H1 (cell line): Measurements from ENCODE around the gene TOM1. TPM values are rescaled to one million over a fixed set of nuclear protein-coding genes. Genes with fewer than 3 reads are reported as not detected.

Source experiments
- CTCF ChIA-PET: fragments of 300-600 bp; sonication (Branson Sonifier 250); formaldehyde crosslinking; loops from one replicate; lab custom pipeline; 2021; ENCODE audit not compliant: partially characterized antibody; lab: Charles Lee
- POLR2A ChIA-PET: fragments of 300-600 bp; sonication (Branson Sonifier 250); formaldehyde crosslinking; loops from one replicate; lab custom pipeline; 2021; ENCODE audit warnings: inconsistent platforms; ENCODE audit not compliant: partially characterized antibody; lab: Charles Lee
- DNase-seq, 2 experiments: peaks; one replicate each; pipeline versions ENCODE4 v3.0.0 to v3.0.0-alpha.2; 2010 to 2022; ENCODE audit warnings: low spot score in 2 of 2, low read depth in 1 of 2, mixed read lengths in 1 of 2
- FAIRE-seq: peaks from 2 replicates; lab custom pipeline; 2011; peaks lifted over from hg19 to GRCh38; lab: Jason Lieb, UNC
- H2AFZ ChIP-seq: 2 replicates; pipeline ENCODE4 v1.8.1; 2012; ENCODE audit warnings: low read length, inconsistent platforms
- H2AK5ac ChIP-seq: 2 replicates; pipeline ENCODE4 v1.6.1; 2013; ENCODE audit warnings: low read depth, low read length
- H2BK120ac ChIP-seq: replicated peaks from 2 replicates; pipeline ENCODE3; 2013; ENCODE audit warnings: low read depth, low read length, inconsistent platforms
- H2BK12ac ChIP-seq: 2 replicates; pipeline ENCODE4 v1.6.1; 2013; ENCODE audit warnings: low read depth, low read length
- H2BK15ac ChIP-seq: 2 replicates; pipeline ENCODE4 v1.6.1; 2013; ENCODE audit warnings: low read length
- H2BK20ac ChIP-seq: 2 replicates; pipeline ENCODE4 v1.6.1; 2013; ENCODE audit warnings: low read length
- H2BK5ac ChIP-seq: 2 replicates; pipeline ENCODE4 v1.6.1; 2013; ENCODE audit warnings: low read depth, low read length
- H3K14ac ChIP-seq: 2 replicates; pipeline ENCODE4 v1.6.1; 2013; ENCODE audit warnings: inconsistent platforms; ENCODE audit not compliant: insufficient read length
- H3K18ac ChIP-seq: 2 replicates; pipeline ENCODE4 v1.6.1; 2013; ENCODE audit warnings: low read length; ENCODE audit errors: extremely low read depth
- H3K23ac ChIP-seq: 2 replicates; pipeline ENCODE4 v1.6.1; 2013; ENCODE audit warnings: inconsistent platforms; ENCODE audit not compliant: insufficient read length
- H3K23me2 ChIP-seq: 2 replicates; pipeline ENCODE4 v1.6.1; 2013; ENCODE audit warnings: low read depth, low read length
- H3K27ac ChIP-seq: 2 replicates; pipeline ENCODE4 v1.6.1; 2011; ENCODE audit warnings: low read depth, low read length, inconsistent platforms
- H3K27me3 ChIP-seq, 4 experiments: replicated peaks in 1 of 4; 1 replicate in 1 of 4; 2 replicates in 3 of 4; pipeline versions ENCODE4 v1.6.1 to v1.8.1; 2011 to 2013; ENCODE audit warnings: low read length in 3 of 4, mild to moderate bottlenecking in 3 of 4, inconsistent platforms in 2 of 4, mixed read lengths in 2 of 4, moderate library complexity in 1 of 4; ENCODE audit not compliant: control insufficient read depth in 3 of 4, insufficient read depth in 3 of 4; ENCODE audit errors: extremely low read depth in 1 of 4
- H3K36me3 ChIP-seq, 4 experiments: 2 replicates each; pipeline versions ENCODE4 v1.6.1 to v1.8.1; 2011 to 2013; ENCODE audit warnings: mild to moderate bottlenecking in 4 of 4, low read length in 3 of 4, moderate library complexity in 2 of 4, control low read depth in 1 of 4, inconsistent platforms in 1 of 4; ENCODE audit not compliant: insufficient read depth in 4 of 4, control insufficient read depth in 2 of 4
- H3K4ac ChIP-seq: replicated peaks from 2 replicates; pipeline ENCODE3; 2013; ENCODE audit warnings: low read length, low read depth, mixed read lengths, inconsistent platforms; ENCODE audit not compliant: insufficient read length
- H3K4me1 ChIP-seq, 4 experiments: replicated peaks in 1 of 4; 1 replicate in 1 of 4; 2 replicates in 3 of 4; pipeline versions ENCODE4 v1.6.1 to v1.8.1; 2011 to 2013; ENCODE audit warnings: low read length in 3 of 4, inconsistent platforms in 2 of 4, mixed read lengths in 1 of 4; ENCODE audit not compliant: insufficient read depth in 4 of 4, control insufficient read depth in 3 of 4
- H3K4me2 ChIP-seq, 2 experiments: 2 replicates each; pipeline versions ENCODE4 v1.6.1 to v1.8.1; 2011 to 2013; ENCODE audit warnings: low read depth in 2 of 2, low read length in 2 of 2, control low read depth in 1 of 2, inconsistent platforms in 1 of 2, mild to moderate bottlenecking in 1 of 2; ENCODE audit not compliant: insufficient read depth in 1 of 2
- H3K4me3 ChIP-seq, 4 experiments: fragments of 200-600, 300-600 bp in 1 of 4; sonication (generic), shearing (Covaris generic), sonication (Bioruptor Twin) in 1 of 4; 2 replicates each; pipeline versions ENCODE4 v1.5.1 to v1.8.1; 2011 to 2016; ENCODE audit warnings: low read length in 4 of 4, low read depth in 3 of 4, control low read depth in 2 of 4, inconsistent platforms in 2 of 4, mild to moderate bottlenecking in 2 of 4, mixed read lengths in 1 of 4, moderate library complexity in 1 of 4; ENCODE audit not compliant: insufficient read depth in 2 of 4; ENCODE audit errors: extremely low read depth in 1 of 4
- H3K56ac ChIP-seq: replicated peaks from 2 replicates; pipeline ENCODE3; 2013; ENCODE audit warnings: low read depth, mild to moderate bottlenecking, mixed read lengths, low read length, inconsistent platforms; ENCODE audit not compliant: insufficient read length
- H3K79me1 ChIP-seq: 2 replicates; pipeline ENCODE4 v1.6.1; 2013; ENCODE audit warnings: low read depth, low read length, control low read depth
- H3K79me2 ChIP-seq, 2 experiments: 2 replicates each; pipeline versions ENCODE4 v1.6.1 to v1.8.1; 2012 to 2013; ENCODE audit warnings: low read length in 2 of 2, mild to moderate bottlenecking in 2 of 2, inconsistent platforms in 1 of 2; ENCODE audit not compliant: insufficient read depth in 2 of 2, control insufficient read depth in 1 of 2
- H3K9ac ChIP-seq, 4 experiments: replicated peaks in 1 of 4; 1 replicate in 1 of 4; 2 replicates in 3 of 4; pipeline versions ENCODE4 v1.6.1 to v1.8.1; 2011 to 2013; ENCODE audit warnings: low read depth in 3 of 4, low read length in 3 of 4, control low read depth in 2 of 4, mild to moderate bottlenecking in 2 of 4, moderate library complexity in 2 of 4, inconsistent platforms in 1 of 4; ENCODE audit errors: extremely low read depth in 1 of 4
- H3K9me3 ChIP-seq, 2 experiments: 2 replicates each; pipeline versions ENCODE4 v1.6.1 to v1.8.1; 2012 to 2013; ENCODE audit warnings: mild to moderate bottlenecking in 2 of 2, moderate library complexity in 2 of 2, control low read depth in 1 of 2, inconsistent platforms in 1 of 2, low read depth in 1 of 2, low read length in 1 of 2, mixed read lengths in 1 of 2; ENCODE audit not compliant: insufficient read depth in 2 of 2
- H4K20me1 ChIP-seq, 2 experiments: replicated peaks in 1 of 2; 2 replicates each; pipeline versions ENCODE3 to v1.8.1; 2011 to 2013; ENCODE audit warnings: inconsistent platforms in 2 of 2, low read length in 2 of 2, mild to moderate bottlenecking in 1 of 2; ENCODE audit not compliant: insufficient read depth in 2 of 2, control insufficient read depth in 1 of 2
- H4K5ac ChIP-seq: 2 replicates; pipeline ENCODE4 v1.6.1; 2013; ENCODE audit warnings: low read length, low read depth, mixed read lengths, inconsistent platforms; ENCODE audit not compliant: insufficient read length
- H4K8ac ChIP-seq: 2 replicates; pipeline ENCODE4 v1.8.0; 2013; ENCODE audit warnings: mild to moderate bottlenecking, moderate library complexity, low read length, inconsistent platforms; ENCODE audit not compliant: insufficient read depth; ENCODE audit errors: extremely low read depth
- H4K91ac ChIP-seq: replicated peaks from 2 replicates; pipeline ENCODE3; 2013; ENCODE audit warnings: low read length, mixed read lengths, inconsistent platforms; ENCODE audit not compliant: insufficient read length
- BACH1 ChIP-seq: IDR thresholded peaks from 2 replicates; pipeline ENCODE4 v1.6.1; 2012; ENCODE audit warnings: low read length, improper control_type of control experiment
- CHD1 ChIP-seq: IDR thresholded peaks from 2 replicates; pipeline ENCODE4 v1.6.1; 2012; ENCODE audit warnings: low read depth, low read length, improper control_type of control experiment
- WGBS, 2 experiments: shearing (Covaris generic) in 1 of 2; methylation state at CpG; one replicate each; pipeline versions ENCODE4 v1.1.6 to v1.1.7; 2013 to 2015; ENCODE audit warnings: low lambda C conversion rate in 2 of 2, mixed read lengths in 2 of 2, inconsistent platforms in 1 of 2, low coverage in 1 of 2, missing lambda C conversion rate in 1 of 2; ENCODE audit not compliant: insufficient replicate concordance in 2 of 2, insufficient coverage in 1 of 2, insufficient read length in 1 of 2; ENCODE audit errors: extremely low coverage in 1 of 2, missing lambda C conversion rate in 1 of 2; 5-methylcytosine and 5-hydroxymethylcytosine counted together
- polyA plus RNA-seq, 7 experiments: library from polyadenylated mRNA; depleted of rRNA in 3 of 7; stranded (reverse) in 5 of 7; unstranded in 2 of 7; fragments of >200 nt in 5 of 7; fragments of 200-250 nt in 2 of 7; gene quantifications; 1 replicate in 5 of 7; 2 replicates in 1 of 7; 4 replicates in 1 of 7; pipeline versions ENCODE4 v1.2.1 to v1.2.3, GENCODE V29; 2011 to 2013; ENCODE audit warnings: missing spikeins in 2 of 7, mixed read lengths in 2 of 7
- total RNA-seq: library from RNA; stranded (reverse); fragmentation: NEBNext Ultra II Directional; extraction: Animal tissue kit (Norgen Biotek cat#: 25700); gene quantifications from 2 replicates; pipeline ENCODE4 v1.2.1, GENCODE V29; 2021
- TF ChIP-seq, protein P1 (sequence below): IDR thresholded peaks from 2 replicates; pipeline ENCODE4 v1.6.1; 2012; ENCODE audit warnings: inconsistent platforms

Gene TOM1
- total and polyA plus RNA-seq, 2 of the 8 experiments (the other 6 are each of a cell fraction or from before 2014, with no cell fraction given): 25.1 to 39.2 TPM

DNA sequence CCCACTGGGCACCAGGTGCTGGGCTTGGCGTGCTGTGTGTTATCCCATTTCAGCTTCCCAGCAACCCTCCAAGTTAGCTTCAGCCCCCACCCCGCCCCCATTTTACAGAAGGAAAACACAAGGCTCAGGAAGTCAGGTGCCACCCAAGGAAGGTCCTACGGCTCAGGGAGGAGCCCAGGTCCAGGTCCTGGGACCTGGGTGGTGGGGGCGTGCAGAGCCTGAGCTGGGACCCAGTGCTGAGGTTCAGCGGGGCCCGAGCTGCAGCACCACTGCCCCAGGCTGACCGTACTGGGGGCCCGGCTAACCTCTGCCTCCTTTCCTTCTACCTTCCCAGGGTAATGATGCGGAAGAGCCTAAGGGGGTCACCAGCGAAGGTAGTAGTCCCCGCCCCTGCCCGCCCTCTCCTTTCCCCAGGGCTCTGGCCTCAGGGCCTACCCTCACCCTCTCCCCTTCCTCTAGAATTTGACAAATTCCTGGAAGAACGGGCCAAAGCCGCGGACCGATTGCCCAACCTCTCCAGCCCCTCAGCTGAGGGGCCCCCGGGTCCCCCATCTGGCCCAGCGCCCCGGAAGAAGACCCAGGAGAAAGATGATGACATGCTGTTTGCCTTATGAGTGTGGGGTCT, 47.0 kb downstream of the TOM1 start:
- DNase-seq (no peak), FAIRE-seq (no peak)
- no peak overlapping the region for H2BK20ac ChIP-seq
- H2AK5ac ChIP-seq: no peak overlapping the region
- peaks cover 1 to 15% of the 10 kb centered on the region in 2 experiments for H4K20me1 ChIP-seq
- no peak overlapping the region for H3K56ac ChIP-seq
- POLR2A ChIA-PET: interaction anchor here (0.9 to 5.7 kb wide), 3 partner anchors 28 to 63 kb away, joined by 3 to 36 read pairs (median 4); no protein-coding TSS in a partner anchor
- H3K14ac ChIP-seq: no peak overlapping the region
- H3K23me2 ChIP-seq: peaks cover 18% of the 10 kb centered on the region
- H2BK12ac ChIP-seq: no peak overlapping the region
- no peak overlapping the region for H2BK120ac ChIP-seq
- peaks cover 0 to 14% (median 2%) of the 10 kb centered on the region in 4 experiments; a peak in 4 of 8 replicates for H3K36me3 ChIP-seq
- no peak overlapping the region for H3K4me3 ChIP-seq
- H3K4ac ChIP-seq: no peak overlapping the region
- no peaks in the 10 kb centered on the region for H3K79me2 ChIP-seq
- H3K4me2 ChIP-seq: no peak overlapping the region
- H3K9me3 ChIP-seq: no peaks in the 10 kb centered on the region
- no peak overlapping the region for H2AFZ ChIP-seq
- H3K4me1 ChIP-seq: peaks cover 0 to 7% (median 2%) of the 10 kb centered on the region in 4 experiments; a peak in 3 of 7 replicates
- H4K5ac ChIP-seq: no peak overlapping the region
- no peak overlapping the region for H3K23ac ChIP-seq
- H4K91ac ChIP-seq: no peak overlapping the region
- H2BK15ac ChIP-seq: no peak overlapping the region
- no peaks in the 10 kb centered on the region for H3K79me1 ChIP-seq
- peaks cover 0 to 4% (median 0%) of the 10 kb centered on the region in 4 experiments; a peak in 4 of 7 replicates for H3K27me3 ChIP-seq
- CTCF ChIA-PET: interaction anchor here (0.7 to 3.4 kb wide), 3 partner anchors 12 to 80 kb away, joined by 3 to 20 read pairs (median 3); no protein-coding TSS in a partner anchor
- no peak overlapping the region for H3K18ac ChIP-seq
- no peak overlapping the region for H2BK5ac ChIP-seq
- no peak for TF ChIP-seq CHD1
- TF ChIP-seq, protein P1, sequence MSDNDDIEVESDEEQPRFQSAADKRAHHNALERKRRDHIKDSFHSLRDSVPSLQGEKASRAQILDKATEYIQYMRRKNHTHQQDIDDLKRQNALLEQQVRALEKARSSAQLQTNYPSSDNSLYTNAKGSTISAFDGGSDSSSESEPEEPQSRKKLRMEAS: no peak
- no peak for TF ChIP-seq BACH1
- WGBS, 2 experiments: 86% methylated on average over 11 of the region's 19 CpGs; no CpG with 5 or more reads in 1 of the 2 experiments
- no peak overlapping the region for H3K27ac ChIP-seq
- no peak overlapping the region for H4K8ac ChIP-seq
- H3K9ac ChIP-seq: no peak overlapping the region
